Measurements from ENCODE around the gene UNC79.
"Not testable (repeated sequence)": the region's sequence is repeated elsewhere in the genome, so short reads cannot be mapped to it uniquely, and the experiment has no call there.

The UNC79 gene

GRCh38 chr14:93410893-93411292 lies 19.8 kb upstream of the UNC79 start:
- Histone ChIP-seq H2BK5ac (ENCODE audit: low read depth, low read length, poor library complexity, severe bottlenecking) (no peak overlapping the region), H3K4me2 (ENCODE audit: low read length, poor library complexity, severe bottlenecking) (no peak overlapping the region), H3K9me3 (ENCODE audit: control insufficient read depth, low read length) (peaks cover 8% of the 10 kb centered on the region), H2BK15ac (ENCODE audit: low read depth, poor library complexity, severe bottlenecking) (no peak overlapping the region), H3K4me1 (ENCODE audit: control insufficient read depth, insufficient read depth, low read depth, low read length) (no peaks in the 10 kb centered on the region), H2BK12ac (ENCODE audit: low read length in 2 of 2) (no peak overlapping the region), H3K79me1 (replicated peaks; ENCODE audit: low read length, poor library complexity, severe bottlenecking) (no peaks in the 10 kb centered on the region), H3K4ac (ENCODE audit: low read depth in 1 of 2, low read length in 2 of 2) (no peak overlapping the region), H3K36me3 (ENCODE audit: control insufficient read depth in 1 of 2, insufficient read depth in 2 of 2, low read depth in 1 of 2, low read length in 2 of 2) (no peaks in the 10 kb centered on the region), H3K18ac (ENCODE audit: low read depth in 1 of 2, low read length in 2 of 2) (no peak overlapping the region), H2AK5ac (ENCODE audit: low read length, severe bottlenecking) (no peak overlapping the region), H4K91ac (ENCODE audit: low read length) (no peak overlapping the region), H2BK120ac (ENCODE audit: low read depth, low read length) (no peak overlapping the region), H4K8ac (ENCODE audit: low read length) (no peak overlapping the region), H3K9ac (ENCODE audit: low read length) (no peak overlapping the region), H3K27ac (ENCODE audit: low read length, poor library complexity, severe bottlenecking) (no peak overlapping the region), H3K4me3 (ENCODE audit: insufficient read depth in 1 of 2, low read depth in 1 of 2, low read length in 2 of 2) (no peak overlapping the region), H3K27me3 (ENCODE audit: control insufficient read depth in 1 of 2, insufficient read depth in 1 of 2, low read length in 2 of 2) (peaks cover 0 to 4% of the 10 kb centered on the region in 2 experiments), H3K23ac (ENCODE audit: low read length in 2 of 2) (no peak overlapping the region), H3K14ac (ENCODE audit: low read length in 2 of 2) (no peak overlapping the region), H2AFZ (ENCODE audit: low read depth, low read length) (no peak overlapping the region)
- no peak for DNase-seq
- 64% methylated on average over 3 of the region's 3 CpGs for WGBS

GRCh38 chr14:93425136-93425535 lies 5.6 kb upstream of the UNC79 start:
- not testable (repeated sequence) for H3K14ac ChIP-seq (ENCODE audit: low read length in 2 of 2); H3K4me3 ChIP-seq (ENCODE audit: insufficient read depth in 1 of 2, low read depth in 1 of 2, low read length in 2 of 2); H3K9ac ChIP-seq (ENCODE audit: low read length); H4K8ac ChIP-seq (ENCODE audit: low read length); H3K4ac ChIP-seq (ENCODE audit: low read depth in 1 of 2, low read length in 2 of 2); H3K36me3 ChIP-seq (ENCODE audit: control insufficient read depth in 1 of 2, insufficient read depth in 2 of 2, low read depth in 1 of 2, low read length in 2 of 2); H3K79me1 ChIP-seq (replicated peaks; ENCODE audit: low read length, poor library complexity, severe bottlenecking); H3K18ac ChIP-seq (ENCODE audit: low read depth in 1 of 2, low read length in 2 of 2); H3K27ac ChIP-seq (ENCODE audit: low read length, poor library complexity, severe bottlenecking); H2AK5ac ChIP-seq (ENCODE audit: low read length, severe bottlenecking); H2BK120ac ChIP-seq (ENCODE audit: low read depth, low read length); H2BK5ac ChIP-seq (ENCODE audit: low read depth, low read length, poor library complexity, severe bottlenecking); H2AFZ ChIP-seq (ENCODE audit: low read depth, low read length); H2BK12ac ChIP-seq (ENCODE audit: low read length in 2 of 2); H3K4me1 ChIP-seq (ENCODE audit: control insufficient read depth, insufficient read depth, low read depth, low read length); DNase-seq; H3K23ac ChIP-seq (ENCODE audit: low read length in 2 of 2); H4K91ac ChIP-seq (ENCODE audit: low read length); H3K4me2 ChIP-seq (ENCODE audit: low read length, poor library complexity, severe bottlenecking); H2BK15ac ChIP-seq (ENCODE audit: low read depth, poor library complexity, severe bottlenecking)
- H3K27me3 ChIP-seq (ENCODE audit: control insufficient read depth in 1 of 2, insufficient read depth in 1 of 2, low read length in 2 of 2), result peaks cover 12 to 19% of the 10 kb centered on the region in 2 experiments
- peaks cover 24% of the 10 kb centered on the region for H3K9me3 ChIP-seq (ENCODE audit: control insufficient read depth, low read length)
- 80% methylated on average over 1 of the region's 1 CpG for WGBS

GRCh38 chr14:93426750-93427149 lies 4.0 kb upstream of the UNC79 start:
- Histone ChIP-seq H2AK5ac (ENCODE audit: low read length, severe bottlenecking) (no peak overlapping the region), H3K4me3 (ENCODE audit: insufficient read depth in 1 of 2, low read depth in 1 of 2, low read length in 2 of 2) (no peak overlapping the region), H3K27me3 (ENCODE audit: control insufficient read depth in 1 of 2, insufficient read depth in 1 of 2, low read length in 2 of 2) (peaks cover 28 to 29% of the 10 kb centered on the region in 2 experiments), H3K18ac (ENCODE audit: low read depth in 1 of 2, low read length in 2 of 2) (no peak overlapping the region), H3K9ac (ENCODE audit: low read length) (no peak overlapping the region), H2BK15ac (ENCODE audit: low read depth, poor library complexity, severe bottlenecking) (no peak overlapping the region), H3K23ac (ENCODE audit: low read length in 2 of 2) (no peak overlapping the region), H3K79me1 (replicated peaks; ENCODE audit: low read length, poor library complexity, severe bottlenecking) (no peaks in the 10 kb centered on the region), H3K4me2 (ENCODE audit: low read length, poor library complexity, severe bottlenecking) (no peak overlapping the region), H4K8ac (ENCODE audit: low read length) (no peak overlapping the region), H3K4ac (ENCODE audit: low read depth in 1 of 2, low read length in 2 of 2) (no peak overlapping the region), H2AFZ (ENCODE audit: low read depth, low read length) (no peak overlapping the region), H3K4me1 (ENCODE audit: control insufficient read depth, insufficient read depth, low read depth, low read length) (peaks cover 10% of the 10 kb centered on the region), H2BK5ac (ENCODE audit: low read depth, low read length, poor library complexity, severe bottlenecking) (no peak overlapping the region), H3K9me3 (ENCODE audit: control insufficient read depth, low read length) (peaks cover 19% of the 10 kb centered on the region), H4K91ac (ENCODE audit: low read length) (no peak overlapping the region), H3K36me3 (ENCODE audit: control insufficient read depth in 1 of 2, insufficient read depth in 2 of 2, low read depth in 1 of 2, low read length in 2 of 2) (no peaks in the 10 kb centered on the region), H3K27ac (ENCODE audit: low read length, poor library complexity, severe bottlenecking) (no peak overlapping the region), H2BK120ac (ENCODE audit: low read depth, low read length) (no peak overlapping the region), H3K14ac (ENCODE audit: low read length in 2 of 2) (no peak overlapping the region), H2BK12ac (ENCODE audit: low read length in 2 of 2) (no peak overlapping the region)
- no peak for DNase-seq

GRCh38 chr14:93431036-93431670 lies 414 bp downstream of the UNC79 start:
- no peak for DNase-seq
- no peak overlapping the region for H3K4ac ChIP-seq (ENCODE audit: low read depth in 1 of 2, low read length in 2 of 2)
- no peak overlapping the region for H2BK12ac ChIP-seq (ENCODE audit: low read length in 2 of 2)
- no peak overlapping the region for H4K91ac ChIP-seq (ENCODE audit: low read length)
- H2BK5ac ChIP-seq (ENCODE audit: low read depth, low read length, poor library complexity, severe bottlenecking), result no peak overlapping the region
- peak overlapping the region; percentile 81 for H3K4me2 ChIP-seq (ENCODE audit: low read length, poor library complexity, severe bottlenecking)
- H3K36me3 ChIP-seq (ENCODE audit: control insufficient read depth in 1 of 2, insufficient read depth in 2 of 2, low read depth in 1 of 2, low read length in 2 of 2), result no peaks in the 10 kb centered on the region
- no peak overlapping the region for H2BK15ac ChIP-seq (ENCODE audit: low read depth, poor library complexity, severe bottlenecking)
- WGBS, result 2% methylated on average over 26 of the region's 27 CpGs
- H3K9me3 ChIP-seq (ENCODE audit: control insufficient read depth, low read length), result peaks cover 11% of the 10 kb centered on the region
- no peak overlapping the region for H3K27ac ChIP-seq (ENCODE audit: low read length, poor library complexity, severe bottlenecking)
- no peak overlapping the region for H2AFZ ChIP-seq (ENCODE audit: low read depth, low read length)
- peaks cover 28 to 33% of the 10 kb centered on the region in 2 experiments for H3K27me3 ChIP-seq (ENCODE audit: control insufficient read depth in 1 of 2, insufficient read depth in 1 of 2, low read length in 2 of 2)
- H3K14ac ChIP-seq (ENCODE audit: low read length in 2 of 2), result no peak overlapping the region
- no peak overlapping the region for H3K18ac ChIP-seq (ENCODE audit: low read depth in 1 of 2, low read length in 2 of 2)
- H3K4me3 ChIP-seq (ENCODE audit: insufficient read depth in 1 of 2, low read depth in 1 of 2, low read length in 2 of 2), result peak overlapping the region; percentile 46 to 56
- no peak overlapping the region for H4K8ac ChIP-seq (ENCODE audit: low read length)
- no peak overlapping the region for H3K9ac ChIP-seq (ENCODE audit: low read length)
- H3K79me1 ChIP-seq (replicated peaks; ENCODE audit: low read length, poor library complexity, severe bottlenecking), result no peaks in the 10 kb centered on the region
- H2AK5ac ChIP-seq (ENCODE audit: low read length, severe bottlenecking), result no peak overlapping the region
- H3K23ac ChIP-seq (ENCODE audit: low read length in 2 of 2), result no peak overlapping the region
- no peak overlapping the region for H2BK120ac ChIP-seq (ENCODE audit: low read depth, low read length)
- peaks cover 10% of the 10 kb centered on the region for H3K4me1 ChIP-seq (ENCODE audit: control insufficient read depth, insufficient read depth, low read depth, low read length)

All from mesenchymal stem cell (in vitro differentiated cells and primary cell).